NCI-H146 treated with DMSO at 0.1 percent for 48 hours (cell line): ENCODE measurements around the gene IL4R.

ENCODE experiments used
- DNase-seq: peaks from one replicate; lab custom pipeline; 2025; ENCODE audit not compliant: unreplicated experiment; lab: John Stamatoyannopoulos, UW

IL4R gene

DNA sequence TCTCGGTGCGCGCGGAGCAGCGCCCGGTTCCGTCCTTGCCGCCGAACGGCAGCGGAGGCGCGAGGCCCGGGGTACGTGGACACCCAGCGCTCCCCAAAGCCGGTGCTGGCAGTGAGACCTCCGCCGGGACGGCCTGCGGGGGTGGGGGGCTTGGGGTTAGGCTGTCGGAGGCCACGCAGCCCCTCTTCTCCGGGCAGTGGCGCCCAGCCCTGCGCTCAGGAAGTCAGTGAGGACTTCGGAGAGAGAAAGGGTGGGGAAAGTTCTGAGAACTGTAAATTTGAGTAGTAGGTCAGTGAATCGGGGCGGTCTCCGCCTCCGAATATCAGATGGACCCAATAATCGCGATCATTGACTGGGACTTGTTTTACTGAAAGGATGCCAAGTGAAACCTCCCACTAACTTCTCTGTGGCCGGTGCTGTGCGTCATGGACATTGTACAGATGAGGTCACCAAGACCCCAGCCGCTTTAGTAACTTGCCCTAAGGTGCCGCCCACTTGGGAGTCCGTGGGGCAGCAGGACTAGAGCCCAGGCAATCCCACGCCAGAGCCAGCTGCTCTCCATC is 468 bp downstream of the IL4R start:
- no peak for DNase-seq

- DNase-seq = no peak
Observed at GRCh38 chr16:27314986-27315332, 1.2 kb downstream of the IL4R start.

GRCh38 chr16:27315333-27316037 is 1.7 kb downstream of the IL4R start:
- DNase-seq = no peak

DNA sequence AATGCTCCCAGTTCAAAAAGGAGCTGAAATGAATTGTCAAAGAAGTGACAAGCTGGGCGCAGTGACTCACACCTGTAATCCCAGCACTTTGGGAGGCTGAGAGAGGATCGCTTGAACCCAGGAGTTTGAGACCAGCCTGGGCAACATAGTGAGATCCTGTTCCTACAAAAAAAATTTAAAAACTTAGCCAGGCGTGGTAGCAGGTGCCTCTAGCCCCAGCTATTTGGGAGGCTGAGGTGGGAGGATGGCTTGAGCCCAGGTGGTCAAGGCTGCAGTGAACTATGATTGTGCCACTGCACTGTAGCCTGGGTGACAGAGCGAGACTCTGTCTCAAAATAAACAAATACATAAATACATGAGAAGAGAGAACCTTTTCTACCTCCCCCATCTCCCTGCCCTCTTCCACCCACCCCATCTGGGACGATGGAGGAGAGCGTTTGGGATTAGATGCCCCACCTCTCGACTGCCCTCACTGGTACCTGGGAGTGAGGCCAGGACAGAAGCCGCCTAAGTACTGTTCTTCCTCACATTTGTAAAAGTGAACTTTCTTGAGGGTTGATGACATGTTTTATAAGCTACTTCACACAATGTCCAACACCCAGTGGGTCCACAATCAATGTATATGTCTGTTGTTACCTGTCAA is 2.4 kb downstream of the IL4R start:
- no peak for DNase-seq

DNA sequence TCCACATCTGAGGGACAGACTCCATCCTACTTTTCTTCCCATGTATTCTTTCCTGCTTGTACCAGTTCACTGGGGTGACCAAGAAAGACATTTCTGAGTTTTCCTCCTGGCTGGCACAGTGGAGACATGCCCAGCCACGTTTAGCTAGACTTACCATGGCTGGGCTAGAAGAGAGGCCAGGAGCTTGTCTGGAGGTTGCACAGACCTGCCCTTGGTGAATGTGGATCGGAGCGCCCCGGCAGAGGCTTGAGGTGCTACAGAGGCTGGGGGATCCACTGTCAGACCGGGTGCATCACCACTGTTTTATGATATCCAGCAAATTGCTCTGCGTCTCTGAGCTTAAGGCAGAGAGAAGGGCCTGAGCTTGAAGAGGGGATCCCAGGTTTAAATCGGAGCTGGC is 3.5 kb downstream of the IL4R start:
- no peak for DNase-seq

- no peak for DNase-seq
Observed at GRCh38 chr16:27317738-27318391, 4.1 kb downstream of the IL4R start.

DNA sequence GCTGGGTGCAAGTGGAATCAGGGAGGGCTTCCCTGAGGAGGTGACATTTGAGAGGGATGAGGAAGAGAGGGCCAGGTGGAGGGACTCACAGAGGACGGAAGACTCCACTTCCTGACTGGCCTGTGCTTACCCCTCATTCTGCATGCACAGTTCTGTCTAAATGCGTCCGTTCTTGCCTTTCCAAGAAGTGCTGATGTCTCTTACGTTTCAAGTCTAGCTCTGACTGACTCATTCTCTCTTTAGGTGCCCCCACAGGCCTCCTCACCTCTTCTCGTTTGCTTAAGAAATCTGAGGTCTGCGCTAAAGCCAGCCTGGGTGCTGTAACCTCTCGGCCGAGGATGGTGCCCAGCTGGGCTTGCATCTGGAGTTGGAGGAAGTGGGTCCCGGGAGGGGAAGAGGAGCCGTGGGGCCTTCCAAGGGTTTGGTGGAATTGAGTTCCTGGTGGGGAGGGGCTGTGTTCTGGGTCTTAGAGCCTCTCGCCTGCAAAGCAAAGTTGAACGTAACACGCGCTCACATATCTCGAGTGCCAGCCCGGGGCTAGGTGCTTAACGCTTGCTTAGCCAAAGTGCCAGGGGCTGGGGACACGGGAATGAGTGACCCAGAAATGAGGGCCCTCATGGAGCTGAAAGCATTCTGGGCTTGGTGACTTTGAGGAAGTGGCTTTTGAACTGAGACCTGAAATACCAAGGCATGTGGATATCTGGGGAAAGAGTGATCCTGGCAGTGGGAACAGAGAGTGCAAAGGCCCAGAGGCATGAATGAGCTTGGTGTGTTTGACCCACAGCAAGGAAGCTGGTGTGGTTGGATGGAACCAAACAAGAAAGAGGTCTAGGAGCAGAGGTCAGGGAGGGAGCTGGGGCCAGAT is 4.8 kb downstream of the IL4R start:
- DNase-seq = no peak

DNA sequence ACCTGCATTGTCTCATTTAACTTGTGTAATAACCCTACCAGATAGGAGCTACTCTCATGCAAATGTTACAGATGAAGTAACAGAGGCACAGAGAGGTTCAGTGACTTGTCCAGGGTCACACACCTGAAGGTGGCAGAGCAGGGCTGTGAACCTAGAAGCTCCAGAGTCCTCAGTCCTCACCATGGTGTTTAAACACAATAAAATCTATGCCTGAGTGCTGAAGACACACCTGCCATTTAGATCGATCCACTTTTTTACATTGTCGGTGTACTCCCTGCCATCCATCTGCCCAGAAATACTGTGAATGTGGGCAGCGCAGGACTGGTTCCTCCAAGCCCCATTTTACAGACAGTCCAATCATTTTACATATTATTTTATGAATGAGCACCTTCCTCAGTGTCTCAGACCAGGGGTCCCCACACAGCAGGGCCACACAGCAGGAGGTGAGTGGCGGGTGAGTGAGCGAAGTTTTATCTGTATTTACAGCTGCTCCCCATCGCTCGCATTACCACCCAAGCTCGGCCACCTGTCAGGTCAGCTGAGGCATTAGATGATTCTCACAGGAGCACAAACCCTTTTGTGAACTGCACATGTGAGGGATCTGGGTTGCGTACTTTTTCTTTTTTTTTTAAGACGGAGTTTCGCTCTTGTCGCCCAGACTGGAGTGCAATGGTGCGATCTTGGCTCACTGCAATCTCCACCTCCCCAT is 5.6 kb downstream of the IL4R start:
- DNase-seq = peak; percentile 60

GRCh38 chr16:27320261-27321012 is 6.7 kb downstream of the IL4R start:
- DNase-seq = no peak

- no peak for DNase-seq
Observed at GRCh38 chr16:27321013-27321915, 7.5 kb downstream of the IL4R start.

DNA sequence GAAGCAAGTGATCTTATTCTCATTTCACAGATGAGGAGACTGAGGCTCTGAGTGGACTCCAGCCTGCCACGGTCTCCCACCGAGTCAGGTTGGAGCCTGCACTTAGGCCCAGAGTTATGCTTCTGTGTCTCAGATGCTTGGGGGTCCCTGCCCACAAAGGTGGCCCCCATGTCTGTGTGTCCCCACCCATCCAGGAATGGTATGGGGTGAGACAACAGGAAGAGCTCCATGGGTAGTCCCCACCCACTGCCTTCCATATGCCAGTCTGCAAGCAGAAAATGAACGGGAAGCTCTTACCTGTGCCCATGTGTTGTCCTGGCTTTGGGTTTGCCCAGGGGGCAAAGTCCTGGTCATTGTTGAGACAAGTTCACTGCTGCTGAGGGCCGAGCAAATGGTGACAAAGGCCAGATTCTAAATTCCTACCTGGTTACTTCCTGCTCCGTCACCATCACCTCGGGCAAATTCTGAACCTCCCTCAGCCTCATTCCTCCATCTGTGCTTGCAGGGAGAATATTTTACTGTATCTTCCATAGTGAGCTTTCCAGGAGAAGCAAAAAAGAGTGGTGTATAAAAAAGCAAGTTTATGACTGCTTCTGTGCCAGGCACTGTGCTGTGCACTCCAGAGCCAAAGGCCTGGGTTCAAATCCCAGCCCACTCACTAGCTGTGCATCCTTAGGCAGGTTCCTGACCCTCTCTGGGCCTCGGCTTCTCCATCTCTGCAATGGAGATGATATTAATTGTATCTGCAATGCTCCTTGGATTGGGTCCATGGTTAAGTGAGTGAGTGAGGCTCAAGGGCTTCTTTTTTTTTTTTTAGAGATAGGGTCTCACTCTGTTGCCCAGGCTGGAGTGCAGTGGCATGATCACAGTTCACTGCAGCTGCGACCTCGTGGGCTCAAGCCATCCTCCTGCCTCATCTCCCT is 9.3 kb downstream of the IL4R start:
- DNase-seq = no peak

DNA sequence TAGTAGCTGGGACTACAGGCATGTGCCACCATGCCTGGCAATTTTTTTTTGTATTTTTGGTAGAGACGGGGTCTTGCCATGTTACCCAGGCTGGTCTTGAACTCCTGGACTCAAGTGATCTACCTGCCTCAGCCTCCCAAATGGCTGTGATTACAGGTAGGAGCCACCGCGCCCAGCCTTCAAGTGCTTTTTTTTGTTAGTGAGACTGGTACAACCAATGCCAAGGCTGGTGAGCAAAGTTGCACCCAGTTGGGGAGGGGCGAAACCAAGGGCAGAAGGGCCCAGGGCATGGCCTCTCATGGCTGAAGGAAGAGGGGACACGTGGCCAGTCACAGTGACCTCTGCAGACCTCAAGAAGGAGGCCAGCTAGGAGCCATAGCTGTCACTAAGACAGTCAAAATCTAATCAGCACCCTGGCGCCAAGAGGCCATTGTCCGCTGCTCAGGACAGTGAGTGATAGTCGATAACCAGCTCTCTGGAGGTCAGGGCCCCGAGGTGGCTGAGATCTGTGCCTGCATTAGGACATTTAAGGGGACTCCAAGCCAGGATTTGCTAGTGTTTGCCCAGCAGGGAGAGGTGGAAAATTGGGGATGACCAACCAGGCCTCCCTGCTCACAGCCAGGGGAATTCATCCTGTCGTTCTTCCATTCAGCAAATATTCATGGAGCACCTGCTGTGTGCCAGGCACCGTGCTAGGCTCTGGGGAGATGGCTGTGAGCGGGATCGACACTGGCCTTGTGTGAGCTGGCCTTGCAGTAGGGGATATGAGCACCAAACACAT is 10.2 kb downstream of the IL4R start:
- no peak for DNase-seq

DNA sequence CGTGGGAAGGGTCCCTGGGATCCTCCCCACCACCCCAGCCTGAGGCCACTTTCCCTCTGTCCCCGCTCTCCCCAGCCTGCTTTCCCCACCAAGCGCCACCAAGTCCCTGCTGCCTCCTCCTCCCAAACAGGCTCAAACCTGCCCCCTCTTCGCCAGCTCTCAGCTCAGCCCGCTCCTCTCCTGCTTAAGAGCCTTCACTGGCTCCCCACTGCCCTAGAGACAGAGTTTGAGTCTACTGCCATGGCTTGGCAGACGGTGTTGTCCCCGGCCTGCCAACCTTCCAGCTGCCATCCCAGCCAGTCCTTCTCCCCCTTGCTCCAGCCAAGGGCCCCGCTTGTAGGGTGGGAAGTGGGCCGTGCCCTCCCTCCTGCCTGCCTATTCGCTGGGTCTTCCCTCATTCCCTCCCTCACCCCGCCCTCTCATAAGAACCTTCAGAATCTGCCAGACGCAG is 11.1 kb downstream of the IL4R start:
- no peak for DNase-seq

GRCh38 chr16:27325736-27326135 is 12.0 kb downstream of the IL4R start:
- DNase-seq = no peak

DNA sequence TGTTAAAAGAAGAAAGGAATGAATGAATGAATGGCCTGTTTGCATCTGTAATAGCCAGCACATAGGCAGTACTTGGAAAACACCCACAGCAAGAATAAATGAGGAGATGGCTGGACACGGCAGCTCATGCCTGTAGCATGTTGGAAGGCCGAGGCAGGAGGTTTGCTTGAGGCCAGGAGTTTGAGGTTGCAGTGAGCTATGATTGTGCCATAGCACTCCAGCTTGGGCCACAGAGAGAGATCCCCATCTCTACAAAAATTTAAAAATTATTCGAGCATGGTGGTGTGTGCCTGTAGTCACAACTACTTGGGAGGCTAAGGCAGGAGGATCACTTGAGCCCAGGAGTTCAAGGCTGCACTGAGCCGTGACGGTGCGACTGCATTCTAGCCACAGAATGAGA is 12.5 kb downstream of the IL4R start:
- no peak for DNase-seq

DNA sequence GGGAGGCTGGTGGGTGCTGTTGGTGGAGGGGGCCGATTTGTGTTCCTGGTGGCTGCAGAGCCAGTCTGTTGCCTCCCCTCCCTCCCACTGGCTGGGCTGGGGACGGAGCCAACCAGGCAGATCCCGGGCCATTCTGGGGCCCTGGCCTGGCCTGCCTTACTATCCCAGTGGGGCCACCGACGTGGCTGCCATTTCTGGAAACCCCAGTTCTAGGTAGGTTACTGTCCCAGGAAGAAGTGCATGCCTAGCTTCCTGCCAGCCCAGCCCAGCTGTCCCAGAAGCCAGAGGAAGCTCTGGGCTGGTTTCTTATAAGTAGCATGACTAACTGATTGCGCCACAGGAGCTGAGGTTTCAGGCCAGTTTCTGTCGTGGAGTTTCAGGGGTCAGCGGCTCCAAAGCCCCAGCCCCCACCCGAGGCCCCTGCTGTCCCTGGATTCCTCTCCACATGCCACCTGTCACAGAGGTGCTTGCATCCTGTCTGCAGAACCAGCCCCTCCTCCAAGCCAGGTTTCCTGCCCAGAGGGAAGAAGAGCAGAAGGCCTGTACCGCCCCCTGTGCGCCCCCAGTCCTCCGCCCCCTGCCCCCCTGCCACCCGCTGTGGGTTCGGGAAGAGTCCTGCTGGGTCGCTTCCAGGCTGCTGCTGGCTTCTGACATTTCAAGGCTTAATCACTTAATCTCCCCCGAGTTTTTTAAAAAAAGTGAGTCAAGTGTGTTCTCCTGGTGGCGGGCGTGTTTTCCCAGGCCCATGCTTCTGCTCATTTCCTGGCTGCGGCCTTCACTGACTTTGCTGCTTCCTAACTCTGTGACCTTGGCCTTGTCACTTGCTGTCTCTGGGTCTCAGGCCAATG is 13.2 kb downstream of the IL4R start:
- DNase-seq = peak; percentile 17
